Endothelial cell of umbilical vein (primary cell): Measurements from ENCODE around the gene MAN1A1. TPM values are rescaled to one million over a fixed set of nuclear protein-coding genes. Genes with fewer than 3 reads are reported as not detected.

Experiments
- BruUV-seq: library from RNA; stranded (reverse); fragments of 400-500 nt; replicated peaks from 2 replicates; lab custom pipeline; 2021; lab: Mats Ljungman, UMichigan
- CTCF ChIA-PET: fragments of 300-600, 350-600 bp; sonication (Branson Sonifier 250); formaldehyde crosslinking; loops from one replicate; lab custom pipeline; 2021; ENCODE audit warnings: antibody characterized with exemption, inconsistent platforms; lab: Charles Lee
- POLR2A ChIA-PET: fragments of 300-600, 350-600 bp; sonication (Branson Sonifier 250); formaldehyde crosslinking; loops from one replicate; lab custom pipeline; 2021; ENCODE audit warnings: antibody characterized with exemption, inconsistent platforms; lab: Charles Lee
- DNase-seq: peaks from one replicate; pipeline ENCODE4 v3.0.0-alpha.2; 2011; ENCODE audit warnings: low read depth, low spot score
- FAIRE-seq: peaks from 2 replicates; lab custom pipeline; 2011; peaks lifted over from hg19 to GRCh38; lab: Jason Lieb, UNC
- H2AFZ ChIP-seq: 2 replicates; pipeline ENCODE4 v1.6.0; 2012; ENCODE audit warnings: low read depth, low read length, control low read depth, inconsistent platforms
- H3K27ac ChIP-seq: 2 replicates; pipeline ENCODE4 v1.5.1; 2011; ENCODE audit warnings: low read depth, mild to moderate bottlenecking, control low read depth, low read length, moderate library complexity; ENCODE audit not compliant: insufficient read depth
- H3K27me3 ChIP-seq, 2 experiments: 2 replicates each; pipeline versions ENCODE4 v1.6.0 to v1.6.1; 2011; ENCODE audit warnings: low read length in 2 of 2, mixed read lengths in 1 of 2; ENCODE audit not compliant: control insufficient read depth in 2 of 2, insufficient read depth in 2 of 2
- H3K36me3 ChIP-seq, 2 experiments: 2 replicates in 1 of 2; 3 replicates in 1 of 2; pipeline ENCODE4 v1.5.1; 2011; ENCODE audit warnings: low read length in 2 of 2, mild to moderate bottlenecking in 1 of 2, moderate library complexity in 1 of 2; ENCODE audit not compliant: control insufficient read depth in 2 of 2, insufficient read depth in 2 of 2; ENCODE audit errors: extremely low read depth in 1 of 2
- H3K4me1 ChIP-seq: 3 replicates; pipeline ENCODE4 v1.5.1; 2011; ENCODE audit warnings: mild to moderate bottlenecking, low read length; ENCODE audit not compliant: control insufficient read depth, insufficient read depth; ENCODE audit errors: extremely low read depth
- H3K4me2 ChIP-seq: 2 replicates; pipeline ENCODE4 v1.6.1; 2011; ENCODE audit warnings: low read length, control low read depth, mixed read lengths; ENCODE audit not compliant: insufficient read depth
- H3K4me3 ChIP-seq, 3 experiments: fragments of 200-600 bp in 1 of 3; sonication (generic), shearing (Covaris generic) in 1 of 3; replicated peaks in 1 of 3; 2 replicates each; pipeline ENCODE4 v1.5.1; 2011 to 2016; ENCODE audit warnings: control low read depth in 3 of 3, low read length in 3 of 3, mild to moderate bottlenecking in 2 of 3, inconsistent platforms in 1 of 3, low read depth in 1 of 3, moderate library complexity in 1 of 3; ENCODE audit not compliant: insufficient read depth in 1 of 3
- H3K79me2 ChIP-seq: 2 replicates; pipeline ENCODE4 v1.6.0; 2012; ENCODE audit warnings: low read length, inconsistent platforms; ENCODE audit not compliant: control insufficient read depth, insufficient read depth
- H3K9ac ChIP-seq: replicated peaks from 2 replicates; pipeline ENCODE3; 2011; ENCODE audit warnings: low read length, control low read depth; ENCODE audit not compliant: insufficient read depth; ENCODE audit errors: extremely low read depth
- H3K9me1 ChIP-seq: replicated peaks from 3 replicates; pipeline ENCODE4 v1.6.0; 2011; ENCODE audit warnings: mild to moderate bottlenecking, low read length; ENCODE audit not compliant: control insufficient read depth, insufficient read depth; ENCODE audit errors: extremely low read depth
- H3K9me3 ChIP-seq: replicated peaks from 2 replicates; pipeline ENCODE4 v1.5.1; 2012; ENCODE audit warnings: low read length, inconsistent platforms; ENCODE audit not compliant: control insufficient read depth, insufficient read depth
- H4K20me1 ChIP-seq: replicated peaks from 2 replicates; pipeline ENCODE3; 2011; ENCODE audit warnings: mild to moderate bottlenecking, low read length; ENCODE audit not compliant: control insufficient read depth, insufficient read depth; ENCODE audit errors: extremely low read depth
- EZH2 ChIP-seq: IDR thresholded peaks from 2 replicates; pipeline ENCODE4 v1.6.1; 2012; ENCODE audit warnings: borderline replicate concordance, low read depth, mild to moderate bottlenecking, moderate library complexity, low read length, inconsistent platforms; ENCODE audit not compliant: severe bottlenecking
- FOS ChIP-seq: IDR thresholded peaks from 2 replicates; pipeline ENCODE4 v1.6.1; 2011; ENCODE audit warnings: mild to moderate bottlenecking, low read length, moderate library complexity, borderline replicate concordance; ENCODE audit not compliant: insufficient read depth
- GATA2 ChIP-seq: IDR thresholded peaks from 2 replicates; pipeline ENCODE4 v1.7.0; 2011; ENCODE audit warnings: low read depth, mild to moderate bottlenecking, moderate library complexity, mixed read lengths, low read length; ENCODE audit not compliant: insufficient read length, insufficient read depth
- JUN ChIP-seq: IDR thresholded peaks from 2 replicates; pipeline ENCODE4 v1.6.1; 2011; ENCODE audit warnings: borderline replicate concordance, low read depth; ENCODE audit not compliant: insufficient read length, insufficient read depth
- MYC ChIP-seq: IDR thresholded peaks from one replicate; pipeline ENCODE4 v1.6.1; 2011; ENCODE audit warnings: mild to moderate bottlenecking, low read depth, low read length
- POLR2A ChIP-seq: IDR thresholded peaks from 2 replicates; pipeline ENCODE4 v1.6.1; 2012; ENCODE audit warnings: low read depth, mild to moderate bottlenecking, control low read depth, low read length
- POLR2AphosphoS5 ChIP-seq: IDR thresholded peaks from 2 replicates; pipeline ENCODE4 v1.6.1; 2012; ENCODE audit warnings: low read depth, mild to moderate bottlenecking, control low read depth, low read length, moderate library complexity; ENCODE audit not compliant: insufficient read depth
- dilution Hi-C: fragments of 300-500 bp; cut with MboI; formaldehyde crosslinking; loops from one replicate; pipeline ENCODE4 v1.15.0; 2019; ENCODE audit warnings: low sequenced_read_pairs; ENCODE audit not compliant: extremely low pct_ligation_motif_present
- intact Hi-C: fragments of 100-400 bp; cut with micrococcal nuclease; formaldehyde crosslinking; loops from one replicate; pipeline ENCODE4 v1.10.0; 2022
- polyA plus RNA-seq, 4 experiments: library from polyadenylated mRNA; depleted of rRNA in 3 of 4; stranded (reverse) in 3 of 4; unstranded in 1 of 4; fragments of >200 nt; gene quantifications; 2 replicates each; pipeline versions ENCODE4 v1.2.1 to v1.2.3, GENCODE V29; 2011 to 2012; ENCODE audit warnings: missing spikeins in 1 of 4
- total RNA-seq: library from RNA; stranded (reverse); gene quantifications from 2 replicates; pipeline ENCODE4 v1.2.3, GENCODE V29; 2021
- TF ChIP-seq, protein P1 (sequence below), 2 donors: IDR thresholded peaks; 1 replicate in 1 of 2; 2 replicates in 1 of 2; pipeline ENCODE4 v1.5.1; 2011; ENCODE audit warnings: low read length in 2 of 2, mild to moderate bottlenecking in 2 of 2, moderate library complexity in 2 of 2, control low read depth in 1 of 2, inconsistent platforms in 1 of 2, low read depth in 1 of 2; ENCODE audit not compliant: insufficient read depth in 1 of 2; ENCODE audit errors: extremely low read depth in 1 of 2
- TF ChIP-seq, protein P2 (sequence below): IDR thresholded peaks from 2 replicates; pipeline ENCODE4 v1.6.1; 2011; ENCODE audit not compliant: insufficient read depth, insufficient read length

MAN1A1 gene
- total and polyA plus RNA-seq, 2 donors (not counting 3 experiments of a cell fraction or from before 2014, with no cell fraction given): 3.3 to 12.9 TPM

DNA sequence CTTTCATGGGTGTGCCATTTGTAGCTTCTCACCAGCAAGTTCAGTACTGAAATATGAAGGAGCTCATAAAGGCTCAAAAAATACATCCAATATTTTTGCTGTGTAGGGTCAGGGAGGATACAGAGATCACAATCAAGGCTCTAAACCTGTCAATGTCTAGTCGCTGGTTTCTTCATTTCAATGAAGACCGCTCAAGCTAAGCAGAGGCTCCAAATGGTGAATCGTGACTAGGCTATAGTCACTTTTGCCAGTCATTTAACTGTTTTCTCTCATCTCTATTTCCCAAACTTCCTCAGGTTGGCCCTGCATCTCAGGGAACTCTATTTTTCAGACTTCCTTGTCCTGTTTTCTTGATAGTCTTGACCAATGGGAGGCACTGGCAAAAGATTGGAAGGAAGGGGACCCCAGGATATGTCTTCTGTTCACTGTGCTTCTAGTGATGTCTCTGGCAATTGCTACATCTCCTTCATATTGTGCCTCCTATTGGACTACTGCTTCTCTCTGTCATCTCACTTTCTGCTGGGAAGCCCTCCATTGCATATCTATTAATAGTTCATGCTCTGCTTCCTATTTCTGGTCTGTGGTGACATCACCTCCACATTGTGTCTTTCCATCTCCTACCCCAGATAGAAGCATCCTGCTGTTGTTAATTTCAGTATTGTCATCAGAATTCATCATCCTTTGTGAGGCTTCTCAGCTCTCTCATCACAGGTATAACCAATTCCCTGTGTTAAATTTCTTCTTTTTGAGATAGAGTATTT, 183.4 kb downstream of the MAN1A1 start:
- no TSS peak for BruUV-seq
- FAIRE-seq: no peak
- DNase-seq: no peak
- Histone ChIP-seq H3K4me2 (no peak overlapping the region), H3K36me3 (no peaks in the 10 kb centered on the region), H3K9ac (no peak overlapping the region), H3K4me3 (no peak overlapping the region), H4K20me1 (no peaks in the 10 kb centered on the region), H3K9me3 (no peaks in the 10 kb centered on the region), H3K4me1 (no peaks in the 10 kb centered on the region), H3K9me1 (no peaks in the 10 kb centered on the region), H3K27me3 (peaks cover 4% of the 10 kb centered on the region in 2 experiments), H2AFZ (no peak overlapping the region), H3K79me2 (no peaks in the 10 kb centered on the region), H3K27ac (no peak overlapping the region)
- TF ChIP-seq JUN (no peak), FOS (no peak), MYC (no peak), EZH2 (no peak), POLR2A (no peak), POLR2AphosphoS5 (no peak), GATA2 (no peak)
- TF ChIP-seq, protein P1, sequence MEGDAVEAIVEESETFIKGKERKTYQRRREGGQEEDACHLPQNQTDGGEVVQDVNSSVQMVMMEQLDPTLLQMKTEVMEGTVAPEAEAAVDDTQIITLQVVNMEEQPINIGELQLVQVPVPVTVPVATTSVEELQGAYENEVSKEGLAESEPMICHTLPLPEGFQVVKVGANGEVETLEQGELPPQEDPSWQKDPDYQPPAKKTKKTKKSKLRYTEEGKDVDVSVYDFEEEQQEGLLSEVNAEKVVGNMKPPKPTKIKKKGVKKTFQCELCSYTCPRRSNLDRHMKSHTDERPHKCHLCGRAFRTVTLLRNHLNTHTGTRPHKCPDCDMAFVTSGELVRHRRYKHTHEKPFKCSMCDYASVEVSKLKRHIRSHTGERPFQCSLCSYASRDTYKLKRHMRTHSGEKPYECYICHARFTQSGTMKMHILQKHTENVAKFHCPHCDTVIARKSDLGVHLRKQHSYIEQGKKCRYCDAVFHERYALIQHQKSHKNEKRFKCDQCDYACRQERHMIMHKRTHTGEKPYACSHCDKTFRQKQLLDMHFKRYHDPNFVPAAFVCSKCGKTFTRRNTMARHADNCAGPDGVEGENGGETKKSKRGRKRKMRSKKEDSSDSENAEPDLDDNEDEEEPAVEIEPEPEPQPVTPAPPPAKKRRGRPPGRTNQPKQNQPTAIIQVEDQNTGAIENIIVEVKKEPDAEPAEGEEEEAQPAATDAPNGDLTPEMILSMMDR (IDR thresholded peaks at IDR 0.05; ENCODE audit: extremely low read depth in 1 of 2, insufficient read depth in 1 of 2, low read depth in 1 of 2, low read length in 2 of 2): no peak
- TF ChIP-seq, protein P2, sequence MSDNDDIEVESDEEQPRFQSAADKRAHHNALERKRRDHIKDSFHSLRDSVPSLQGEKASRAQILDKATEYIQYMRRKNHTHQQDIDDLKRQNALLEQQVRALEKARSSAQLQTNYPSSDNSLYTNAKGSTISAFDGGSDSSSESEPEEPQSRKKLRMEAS: no peak
- ChIA-PET CTCF (no interaction called here), POLR2A (no interaction called here)
- intact Hi-C loops (no loop called here), dilution Hi-C loops (no loop called here)
